NCI-H187 (cell line): ENCODE results near the gene FBXO24.
A peak's percentile ranks its signal among the peaks of the same experiment; 100 is the strongest.

Experiments used
- DNase-seq, 2 experiments: peaks; one replicate each; lab custom pipeline; 2025; lab: John Stamatoyannopoulos, UW

Gene FBXO24

GRCh38 chr7:100620804-100621203, 34.7 kb downstream of the FBXO24 start:
- DNase-seq, result no peak

GRCh38 chr7:100621554-100621953, 35.4 kb downstream of the FBXO24 start:
- no peak for DNase-seq

GRCh38 chr7:100623951-100624824, 38.1 kb downstream of the FBXO24 start:
- no peak for DNase-seq

GRCh38 chr7:100626055-100626454, 39.9 kb downstream of the FBXO24 start:
- no peak for DNase-seq

GRCh38 chr7:100626530-100627237, 40.6 kb downstream of the FBXO24 start:
- DNase-seq, result peak; percentile 36 to 53

GRCh38 chr7:100627238-100627549, 41.1 kb downstream of the FBXO24 start:
- DNase-seq, result no peak

GRCh38 chr7:100629117-100629716, 43.1 kb downstream of the FBXO24 start:
- no peak for DNase-seq

- no peak for DNase-seq
These were observed 43.9 kb downstream of the FBXO24 start for GRCh38 chr7:100630066-100630465.

- DNase-seq, result peak in 1 of 2 experiments; percentile 21
These were observed 47.0 kb downstream of the FBXO24 start for GRCh38 chr7:100632951-100633717.

GRCh38 chr7:100639995-100640516, 53.9 kb downstream of the FBXO24 start:
- no peak for DNase-seq

GRCh38 chr7:100640517-100641440, 54.7 kb downstream of the FBXO24 start:
- DNase-seq, result no peak

- no peak for DNase-seq
These were observed 55.3 kb downstream of the FBXO24 start, which contains the start of gene TFR2 for GRCh38 chr7:100641463-100641859. Gene TFR2, minus strand, starts transcription at chr7:100641552. Its CDS starts 43 bp downstream, at chr7:100641509.

GRCh38 chr7:100641860-100642533, 55.9 kb downstream of the FBXO24 start:
- DNase-seq, result no peak

- no peak for DNase-seq
These were observed 56.4 kb downstream of the FBXO24 start for GRCh38 chr7:100642534-100642907.

GRCh38 chr7:100649826-100650565, 63.9 kb downstream of the FBXO24 start:
- DNase-seq, result no peak
